Measurements from ENCODE around the gene EGFL8.
"Not testable (repeated sequence)": the region's sequence is repeated elsewhere in the genome, so short reads cannot be mapped to it uniquely, and the experiment has no call there.

The EGFL8 gene

DNA sequence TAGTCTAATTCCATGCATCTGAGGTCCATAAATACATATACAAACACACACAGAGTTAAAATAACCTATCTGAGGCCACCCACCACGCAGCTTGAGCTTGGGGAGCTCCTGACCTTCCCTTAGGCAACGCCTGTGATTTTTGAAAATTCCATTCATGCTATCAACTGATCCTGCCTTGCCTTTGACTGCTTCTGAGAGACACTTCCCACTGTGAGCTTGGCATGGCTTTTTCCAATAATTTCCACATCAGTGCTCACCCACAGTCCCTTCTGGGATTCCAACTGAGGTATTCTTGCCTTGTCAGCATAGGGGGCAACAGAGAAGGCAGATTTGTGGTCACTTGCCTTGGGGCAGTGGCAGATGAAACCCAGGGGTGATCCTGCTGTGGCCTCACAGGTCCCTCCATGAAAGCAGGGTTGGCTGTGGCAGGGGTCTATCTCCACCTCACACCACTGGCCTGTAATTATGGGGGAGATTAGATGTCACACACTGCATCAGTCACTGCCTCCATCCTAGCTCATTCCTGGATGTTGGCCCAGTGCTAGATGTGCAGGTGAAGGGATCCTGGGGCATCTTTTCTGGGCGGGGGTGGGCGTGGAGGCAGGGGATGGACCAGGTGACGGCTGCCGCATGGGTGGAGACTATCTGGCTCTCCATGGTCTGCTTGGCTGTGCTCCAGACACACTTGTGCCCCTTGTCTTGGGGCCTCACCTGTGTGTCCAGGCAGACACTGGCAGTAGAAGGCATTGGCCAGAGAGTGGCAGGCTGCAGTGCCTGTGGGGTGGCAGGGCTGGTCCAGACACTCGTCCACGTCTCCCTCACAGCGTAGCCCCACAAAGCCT is 39.3 kb downstream of the EGFL8 start:
- DNase-seq (ENCODE audit: extremely low read depth, low read depth), result no peak
- TF ChIP-seq, protein P1, sequence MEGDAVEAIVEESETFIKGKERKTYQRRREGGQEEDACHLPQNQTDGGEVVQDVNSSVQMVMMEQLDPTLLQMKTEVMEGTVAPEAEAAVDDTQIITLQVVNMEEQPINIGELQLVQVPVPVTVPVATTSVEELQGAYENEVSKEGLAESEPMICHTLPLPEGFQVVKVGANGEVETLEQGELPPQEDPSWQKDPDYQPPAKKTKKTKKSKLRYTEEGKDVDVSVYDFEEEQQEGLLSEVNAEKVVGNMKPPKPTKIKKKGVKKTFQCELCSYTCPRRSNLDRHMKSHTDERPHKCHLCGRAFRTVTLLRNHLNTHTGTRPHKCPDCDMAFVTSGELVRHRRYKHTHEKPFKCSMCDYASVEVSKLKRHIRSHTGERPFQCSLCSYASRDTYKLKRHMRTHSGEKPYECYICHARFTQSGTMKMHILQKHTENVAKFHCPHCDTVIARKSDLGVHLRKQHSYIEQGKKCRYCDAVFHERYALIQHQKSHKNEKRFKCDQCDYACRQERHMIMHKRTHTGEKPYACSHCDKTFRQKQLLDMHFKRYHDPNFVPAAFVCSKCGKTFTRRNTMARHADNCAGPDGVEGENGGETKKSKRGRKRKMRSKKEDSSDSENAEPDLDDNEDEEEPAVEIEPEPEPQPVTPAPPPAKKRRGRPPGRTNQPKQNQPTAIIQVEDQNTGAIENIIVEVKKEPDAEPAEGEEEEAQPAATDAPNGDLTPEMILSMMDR (IDR thresholded peaks at IDR 0.05; ENCODE audit: low read depth, low read length, missing control alignments), result no peak
- no peak overlapping the region for H3K4me3 ChIP-seq (replicated peaks; ENCODE audit: low read depth, low read length)

DNA sequence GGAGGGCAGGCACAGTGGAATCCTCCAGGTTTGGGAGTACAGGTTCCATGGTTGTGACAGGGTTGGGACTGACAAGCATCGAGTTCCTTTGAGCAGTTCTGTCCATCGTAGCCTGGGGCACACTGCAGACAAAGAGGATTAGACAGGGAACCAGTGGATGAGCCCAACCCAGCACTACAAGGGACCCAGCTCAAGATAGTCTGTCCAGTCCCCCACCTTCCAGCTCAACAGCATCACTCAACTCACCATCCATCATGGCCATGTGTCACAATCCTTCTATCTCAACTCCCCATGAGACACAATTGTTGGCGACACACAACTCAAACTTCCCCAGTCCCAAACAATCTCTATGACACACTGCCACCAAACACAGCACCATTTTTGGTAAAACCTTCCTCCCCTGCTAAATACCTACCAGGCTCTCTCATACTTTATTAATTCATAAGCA is 39.9 kb downstream of the EGFL8 start:
- no peak overlapping the region for H3K4me3 ChIP-seq (replicated peaks; ENCODE audit: low read depth, low read length)
- DNase-seq (ENCODE audit: extremely low read depth, low read depth), result no peak
- TF ChIP-seq, protein P1 (IDR thresholded peaks at IDR 0.05; ENCODE audit: low read depth, low read length, missing control alignments), result no peak

DNA sequence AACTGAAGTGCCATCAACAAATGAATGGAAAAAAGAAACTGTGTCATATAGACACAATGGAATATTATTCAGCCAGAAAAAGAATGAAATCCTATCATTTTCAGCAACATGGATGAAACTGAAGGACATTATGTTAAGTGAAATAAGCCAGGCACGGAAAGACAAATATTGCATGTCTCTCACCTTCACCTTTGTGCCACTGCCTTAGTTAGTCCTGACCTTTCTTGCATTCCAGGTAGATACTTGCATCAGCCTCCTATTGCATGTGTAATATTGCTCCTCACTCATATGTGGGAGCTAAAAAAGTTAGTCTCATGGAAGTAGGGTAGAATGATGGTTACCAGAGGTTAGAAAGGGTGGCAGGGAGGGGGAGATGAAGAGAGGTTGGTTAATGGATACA is 44.6 kb downstream of the EGFL8 start:
- DNase-seq (ENCODE audit: extremely low read depth, low read depth), result no peak
- TF ChIP-seq, protein P1 (IDR thresholded peaks at IDR 0.05; ENCODE audit: low read depth, low read length, missing control alignments), result no peak
- H3K4me3 ChIP-seq (replicated peaks; ENCODE audit: low read depth, low read length), result no peak overlapping the region

DNA sequence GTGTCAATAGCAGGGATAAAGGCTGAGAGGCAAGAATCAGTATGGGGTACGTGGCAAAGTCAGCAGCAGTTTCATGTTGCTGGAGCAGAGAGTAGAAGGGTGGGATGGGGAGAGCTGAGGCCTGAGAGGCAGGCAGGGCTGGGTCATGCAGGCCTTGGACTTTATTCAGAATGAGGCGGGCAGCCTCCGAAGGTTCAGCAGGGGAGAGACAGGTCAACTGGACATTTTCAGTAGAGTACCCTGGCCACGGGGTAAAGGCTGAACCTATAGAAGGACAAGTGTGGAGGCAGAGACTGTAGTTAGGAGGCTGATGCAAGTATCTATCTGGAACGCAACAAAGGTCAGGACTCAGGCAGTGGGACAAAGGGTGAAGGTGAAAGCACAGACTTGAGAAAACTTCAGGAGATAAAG is 45.8 kb downstream of the EGFL8 start:
- no peak for DNase-seq (ENCODE audit: extremely low read depth, low read depth)
- H3K4me3 ChIP-seq (replicated peaks; ENCODE audit: low read depth, low read length), result no peak overlapping the region
- TF ChIP-seq, protein P1 (IDR thresholded peaks at IDR 0.05; ENCODE audit: low read depth, low read length, missing control alignments), result no peak

DNA sequence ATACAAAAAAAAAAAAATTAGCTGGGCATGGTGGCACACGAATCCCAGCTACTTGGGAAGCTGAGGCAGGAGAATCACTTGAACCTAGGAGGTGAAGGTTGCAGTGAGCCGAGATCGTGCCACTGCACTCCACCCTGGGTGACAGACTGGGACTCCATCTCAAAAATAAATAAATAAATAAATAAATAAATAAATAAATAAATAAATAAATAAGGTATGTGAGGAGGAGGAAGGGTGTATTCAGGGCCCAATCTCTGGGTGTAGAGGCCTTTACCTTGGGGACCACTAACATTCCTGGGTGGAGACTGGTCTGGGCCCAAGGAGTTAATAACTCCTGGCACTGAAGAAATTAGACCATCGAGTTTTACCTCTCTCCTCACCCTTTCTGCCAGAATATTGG is 47.0 kb downstream of the EGFL8 start:
- not testable (repeated sequence) for H3K4me3 ChIP-seq (replicated peaks; ENCODE audit: low read depth, low read length); DNase-seq (ENCODE audit: extremely low read depth, low read depth)

DNA sequence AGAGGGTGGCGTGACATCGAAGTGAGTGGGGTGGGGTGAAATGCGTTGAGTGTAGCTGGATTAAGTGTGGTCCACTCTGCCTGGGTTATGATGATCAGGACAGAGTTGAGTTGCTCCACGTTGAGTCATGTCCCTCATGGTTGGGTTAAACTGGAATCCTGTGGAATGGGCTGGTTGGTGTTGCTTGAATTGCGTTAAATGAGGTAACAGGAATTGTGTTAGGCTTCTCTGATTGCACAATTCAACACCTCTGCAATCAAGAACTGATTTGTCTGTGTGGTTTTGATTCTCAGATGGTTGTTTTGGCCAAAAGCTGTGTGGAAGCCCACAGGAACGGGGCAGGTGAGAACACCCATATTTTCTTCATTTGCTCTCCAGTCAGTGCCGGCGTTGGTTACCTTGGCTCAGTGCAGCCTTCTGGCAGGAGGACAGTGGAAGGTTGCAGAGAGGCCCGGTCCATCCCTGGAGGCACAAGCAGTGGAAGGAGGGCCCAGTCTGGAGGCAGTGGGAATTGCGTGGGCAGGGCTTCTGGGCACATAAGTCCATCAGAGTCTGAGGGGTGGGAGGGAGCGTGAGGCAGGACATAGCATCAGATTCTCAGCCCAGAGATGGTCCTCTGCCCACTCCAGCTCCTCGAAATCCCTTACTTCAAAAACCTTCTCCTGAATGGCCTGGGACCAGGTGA is 47.8 kb downstream of the EGFL8 start:
- no peak for DNase-seq (ENCODE audit: extremely low read depth, low read depth)
- H3K4me3 ChIP-seq (replicated peaks; ENCODE audit: low read depth, low read length), result no peak overlapping the region
- TF ChIP-seq, protein P1 (IDR thresholded peaks at IDR 0.05; ENCODE audit: low read depth, low read length, missing control alignments), result no peak

DNA sequence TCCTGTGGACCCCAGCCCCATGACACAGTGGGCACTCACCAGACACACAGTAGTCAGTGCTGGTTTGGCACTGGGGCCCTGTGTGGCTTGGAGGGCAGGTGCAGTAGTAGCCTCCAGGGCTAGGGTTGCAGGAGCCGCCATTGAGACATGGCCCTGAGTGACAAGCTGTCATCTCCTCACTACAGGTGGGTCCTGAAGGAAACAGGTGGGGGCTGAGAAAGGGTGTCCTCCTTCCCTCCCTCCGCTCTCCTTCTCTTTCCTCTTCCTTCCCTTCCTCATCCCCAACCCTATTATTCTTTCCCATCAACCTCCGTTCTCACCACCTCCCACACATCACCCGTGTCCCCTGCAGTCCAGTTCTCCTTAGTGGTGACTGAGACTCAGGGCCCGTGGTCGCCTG is 49.3 kb downstream of the EGFL8 start:
- H3K4me3 ChIP-seq (replicated peaks; ENCODE audit: low read depth, low read length), result no peak overlapping the region
- DNase-seq (ENCODE audit: extremely low read depth, low read depth), result no peak
- TF ChIP-seq, protein P1 (IDR thresholded peaks at IDR 0.05; ENCODE audit: low read depth, low read length, missing control alignments), result no peak
